ENCODE data around the gene XIRP2.
"Not testable (repeated sequence)": the region's sequence is repeated elsewhere in the genome, so short reads cannot be mapped to it uniquely, and the experiment has no call there.

Gene XIRP2

GRCh38 chr2:166942377-166942776 lies 54.1 kb downstream of the XIRP2 start:
- DNase-seq (ENCODE audit: low read depth) = no peak

- no peak for DNase-seq (ENCODE audit: low read depth)
Measured at GRCh38 chr2:166944909-166945308, 56.6 kb downstream of the XIRP2 start.

- no peak for DNase-seq (ENCODE audit: low read depth)
Measured at GRCh38 chr2:166957686-166958085, 69.4 kb downstream of the XIRP2 start.

- DNase-seq (ENCODE audit: low read depth) = no peak
Measured at GRCh38 chr2:166958986-166959481, 70.8 kb downstream of the XIRP2 start.

- no peak for DNase-seq (ENCODE audit: low read depth)
Measured at GRCh38 chr2:166959556-166959955, 71.3 kb downstream of the XIRP2 start.

- DNase-seq (ENCODE audit: low read depth) = no peak
Measured at GRCh38 chr2:166960702-166961270, 72.5 kb downstream of the XIRP2 start.

- DNase-seq (ENCODE audit: low read depth) = no peak
Measured at GRCh38 chr2:166961933-166962332, 73.7 kb downstream of the XIRP2 start.

- DNase-seq (ENCODE audit: low read depth) = no peak
Measured at GRCh38 chr2:166969486-166969885, 81.2 kb downstream of the XIRP2 start.

GRCh38 chr2:166972002-166972401 lies 83.7 kb downstream of the XIRP2 start:
- DNase-seq (ENCODE audit: low read depth) = no peak

- no peak for DNase-seq (ENCODE audit: low read depth)
Measured at GRCh38 chr2:166972418-166972817, 84.1 kb downstream of the XIRP2 start.

GRCh38 chr2:166984188-166984587 lies 95.9 kb downstream of the XIRP2 start:
- no peak for DNase-seq (ENCODE audit: low read depth)

- DNase-seq (ENCODE audit: low read depth) = no peak
Measured at GRCh38 chr2:166984797-166985196, 96.5 kb downstream of the XIRP2 start.

- no peak for DNase-seq (ENCODE audit: low read depth)
Measured at GRCh38 chr2:166994588-166995336, 106.5 kb downstream of the XIRP2 start.

GRCh38 chr2:166996465-166996864 lies 108.2 kb downstream of the XIRP2 start:
- no peak for DNase-seq (ENCODE audit: low read depth)

- DNase-seq (ENCODE audit: low read depth) = no peak
Measured at GRCh38 chr2:167001165-167001564, 112.9 kb downstream of the XIRP2 start.

GRCh38 chr2:167005096-167005495 lies 116.8 kb downstream of the XIRP2 start:
- no peak for DNase-seq (ENCODE audit: low read depth)

- DNase-seq (ENCODE audit: low read depth) = no peak
Measured at GRCh38 chr2:167013227-167013626, 124.9 kb downstream of the XIRP2 start.

GRCh38 chr2:167015806-167016205 lies 127.5 kb downstream of the XIRP2 start:
- DNase-seq (ENCODE audit: low read depth) = no peak

GRCh38 chr2:167017021-167017420 lies 128.7 kb downstream of the XIRP2 start:
- DNase-seq (ENCODE audit: low read depth) = no peak

- DNase-seq (ENCODE audit: low read depth) = no peak
Measured at GRCh38 chr2:167018590-167018989, 130.3 kb downstream of the XIRP2 start.

GRCh38 chr2:167028503-167028902 lies 140.2 kb downstream of the XIRP2 start:
- no peak for DNase-seq (ENCODE audit: low read depth)

- DNase-seq (ENCODE audit: low read depth) = not testable (repeated sequence)
Measured at GRCh38 chr2:167034976-167035375, 146.7 kb downstream of the XIRP2 start.

GRCh38 chr2:167048829-167049228 lies 160.5 kb downstream of the XIRP2 start:
- DNase-seq (ENCODE audit: low read depth) = no peak

GRCh38 chr2:167049659-167050058 lies 161.4 kb downstream of the XIRP2 start:
- no peak for DNase-seq (ENCODE audit: low read depth)

Data from stimulated activated CD8-positive, alpha-beta memory T cell treated with anti-CD3 and anti-CD28 coated beads, Interleukin-4, amount 100 ng/mL, for 24 hours (primary cell).